Measurements from ENCODE around the gene PMIS2. TPM values are rescaled to one million over a fixed set of nuclear protein-coding genes. Genes with fewer than 3 reads are reported as not detected.
"Not testable (repeated sequence)": the region's sequence is repeated elsewhere in the genome, so short reads cannot be mapped to it uniquely, and the experiment has no call there.

Gene PMIS2
- polyA plus RNA-seq, 4 donors, result not detected

DNA sequence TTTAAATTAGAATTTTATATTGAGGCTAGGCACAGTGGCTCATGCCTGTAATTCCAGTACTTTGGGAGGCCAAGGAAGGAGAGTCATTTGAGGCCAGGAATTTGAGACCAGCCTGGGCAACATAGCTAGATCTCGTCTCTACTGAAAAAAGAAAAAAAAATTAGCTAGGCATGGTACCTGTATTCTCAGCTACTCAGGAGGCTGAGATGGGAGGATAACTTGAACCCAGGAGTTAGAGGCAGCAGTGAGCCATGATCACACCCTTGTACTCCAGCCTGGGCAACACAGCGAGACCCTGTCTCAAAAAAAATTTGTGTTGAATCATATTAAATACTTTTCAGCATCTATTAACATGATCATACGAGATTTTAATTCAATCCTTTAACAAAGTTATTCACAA lies 4.9 kb downstream of the PMIS2 start:
- no peaks in the 10 kb centered on the region for H3K9me3 ChIP-seq (ENCODE audit: control insufficient read depth in 2 of 2, insufficient read depth in 1 of 2, low read depth in 1 of 2, low read length in 1 of 2)
- no peaks in the 10 kb centered on the region for H3K36me3 ChIP-seq (ENCODE audit: control insufficient read depth in 3 of 3, insufficient read depth in 2 of 3, low read depth in 1 of 3, low read length in 3 of 3)
- H3K4me1 ChIP-seq (ENCODE audit: control insufficient read depth in 3 of 3, insufficient read depth in 2 of 3, low read depth in 1 of 3, low read length in 2 of 3), result no peaks in the 10 kb centered on the region
- no peak overlapping the region for H3K4me3 ChIP-seq (ENCODE audit: low read depth in 1 of 3, low read length in 3 of 3)
- FAIRE-seq, result no peak
- no peak overlapping the region for H3K27ac ChIP-seq (ENCODE audit: low read depth in 1 of 3, low read length in 2 of 3)
- H3K27me3 ChIP-seq (ENCODE audit: control insufficient read depth in 3 of 3, insufficient read depth in 3 of 3, low read length in 3 of 3), result peaks cover 0 to 7% (median 0%) of the 10 kb centered on the region in 3 donors
- WGBS, 3 donors, result 66 to 79% (median 75%) methylated on average over 3 of the region's 3 CpGs
- DNase-seq, result no peak

DNA sequence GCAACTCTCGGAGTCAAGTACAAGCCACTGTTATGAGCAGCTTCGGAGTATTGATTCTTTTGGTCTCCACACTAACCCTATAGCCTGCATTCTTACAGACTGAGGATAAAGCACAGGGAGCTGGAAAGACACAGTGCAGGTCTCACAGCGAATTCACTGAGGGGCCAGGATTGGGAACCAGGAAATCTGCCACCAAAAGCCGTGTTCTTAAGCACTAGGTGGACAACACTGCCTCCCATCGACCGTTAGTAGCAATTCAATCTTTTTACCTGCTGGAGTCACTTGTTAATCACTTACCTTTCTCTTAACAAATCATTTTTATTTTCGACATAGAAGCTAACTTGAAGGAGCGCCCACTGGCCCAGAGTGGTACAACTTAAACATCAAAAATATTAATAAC lies 6.3 kb downstream of the PMIS2 start:
- FAIRE-seq, result no peak
- Histone ChIP-seq H3K36me3 (ENCODE audit: control insufficient read depth in 3 of 3, insufficient read depth in 2 of 3, low read depth in 1 of 3, low read length in 3 of 3) (no peaks in the 10 kb centered on the region), H3K27me3 (ENCODE audit: control insufficient read depth in 3 of 3, insufficient read depth in 3 of 3, low read length in 3 of 3) (peaks cover 0 to 4% (median 0%) of the 10 kb centered on the region in 3 donors), H3K27ac (ENCODE audit: low read depth in 1 of 3, low read length in 2 of 3) (no peak overlapping the region), H3K4me3 (ENCODE audit: low read depth in 1 of 3, low read length in 3 of 3) (no peak overlapping the region), H3K4me1 (ENCODE audit: control insufficient read depth in 3 of 3, insufficient read depth in 2 of 3, low read depth in 1 of 3, low read length in 2 of 3) (no peaks in the 10 kb centered on the region), H3K9me3 (ENCODE audit: control insufficient read depth in 2 of 2, insufficient read depth in 1 of 2, low read depth in 1 of 2, low read length in 1 of 2) (no peaks in the 10 kb centered on the region)
- DNase-seq, result peak; percentile 36 to 61
- WGBS, 3 donors, result 21 to 25% (median 25%) methylated on average over 8 of the region's 8 CpGs

DNA sequence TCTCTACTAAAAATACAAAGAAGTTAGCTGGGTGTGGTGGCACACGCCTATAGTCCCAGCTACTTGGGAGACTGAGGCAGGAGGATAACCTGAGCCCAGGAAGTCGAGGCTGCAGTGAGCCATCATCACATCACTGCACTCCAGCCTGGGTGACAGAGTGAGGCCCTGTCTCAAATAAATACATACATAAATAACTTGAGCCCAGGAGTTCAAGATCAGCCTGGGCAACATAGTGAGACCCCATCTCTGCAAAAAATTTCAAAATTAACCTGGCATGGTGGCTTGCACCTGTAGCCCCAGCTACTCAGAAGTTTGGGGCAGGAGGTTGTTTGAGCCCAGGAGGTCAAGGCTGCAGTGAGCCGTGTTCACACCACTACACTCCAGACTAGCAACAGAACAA lies 9.1 kb downstream of the PMIS2 start:
- not testable (repeated sequence) for H3K4me3 ChIP-seq (ENCODE audit: low read depth in 1 of 3, low read length in 3 of 3); FAIRE-seq; H3K4me1 ChIP-seq (ENCODE audit: control insufficient read depth in 3 of 3, insufficient read depth in 2 of 3, low read depth in 1 of 3, low read length in 2 of 3); H3K9me3 ChIP-seq (ENCODE audit: control insufficient read depth in 2 of 2, insufficient read depth in 1 of 2, low read depth in 1 of 2, low read length in 1 of 2); H3K27ac ChIP-seq (ENCODE audit: low read depth in 1 of 3, low read length in 2 of 3); DNase-seq; H3K36me3 ChIP-seq (ENCODE audit: control insufficient read depth in 3 of 3, insufficient read depth in 2 of 3, low read depth in 1 of 3, low read length in 3 of 3); H3K27me3 ChIP-seq (ENCODE audit: control insufficient read depth in 3 of 3, insufficient read depth in 3 of 3, low read length in 3 of 3)
- WGBS, 3 donors, result 65 to 78% (median 77%) methylated on average over 3 of the region's 3 CpGs

DNA sequence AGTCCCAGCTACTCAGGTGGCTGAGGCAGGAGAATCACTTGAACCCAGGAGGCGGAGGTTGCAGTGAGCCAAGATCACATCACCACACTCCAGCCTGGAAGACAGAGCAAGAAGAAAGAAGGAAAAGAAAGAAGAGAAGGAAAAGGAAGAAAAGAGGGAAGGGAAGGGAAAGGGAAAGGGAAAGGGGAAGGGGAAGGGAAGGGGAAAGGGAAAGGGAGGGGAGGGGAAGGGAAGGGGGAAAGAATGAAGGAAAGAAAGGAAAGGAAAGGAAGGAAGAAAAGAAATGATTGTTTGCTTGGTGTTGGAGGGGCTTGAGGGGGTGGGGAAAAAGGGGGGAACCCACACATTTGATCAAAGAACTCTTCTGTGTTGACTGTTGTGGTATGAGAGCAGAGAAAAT lies 10.0 kb downstream of the PMIS2 start:
- WGBS, 3 donors, result 96 to 100% (median 100%) methylated on average over 1 of the region's 1 CpG
- no peak overlapping the region for H3K27ac ChIP-seq (ENCODE audit: low read depth in 1 of 3, low read length in 2 of 3)
- no peaks in the 10 kb centered on the region for H3K9me3 ChIP-seq (ENCODE audit: control insufficient read depth in 2 of 2, insufficient read depth in 1 of 2, low read depth in 1 of 2, low read length in 1 of 2)
- no peak for FAIRE-seq
- no peak overlapping the region for H3K4me3 ChIP-seq (ENCODE audit: low read depth in 1 of 3, low read length in 3 of 3)
- DNase-seq, result no peak
- H3K27me3 ChIP-seq (ENCODE audit: control insufficient read depth in 3 of 3, insufficient read depth in 3 of 3, low read length in 3 of 3), result peaks cover 0 to 2% (median 0%) of the 10 kb centered on the region in 3 donors
- no peaks in the 10 kb centered on the region for H3K36me3 ChIP-seq (ENCODE audit: control insufficient read depth in 3 of 3, insufficient read depth in 2 of 3, low read depth in 1 of 3, low read length in 3 of 3)
- H3K4me1 ChIP-seq (ENCODE audit: control insufficient read depth in 3 of 3, insufficient read depth in 2 of 3, low read depth in 1 of 3, low read length in 2 of 3), result no peaks in the 10 kb centered on the region

DNA sequence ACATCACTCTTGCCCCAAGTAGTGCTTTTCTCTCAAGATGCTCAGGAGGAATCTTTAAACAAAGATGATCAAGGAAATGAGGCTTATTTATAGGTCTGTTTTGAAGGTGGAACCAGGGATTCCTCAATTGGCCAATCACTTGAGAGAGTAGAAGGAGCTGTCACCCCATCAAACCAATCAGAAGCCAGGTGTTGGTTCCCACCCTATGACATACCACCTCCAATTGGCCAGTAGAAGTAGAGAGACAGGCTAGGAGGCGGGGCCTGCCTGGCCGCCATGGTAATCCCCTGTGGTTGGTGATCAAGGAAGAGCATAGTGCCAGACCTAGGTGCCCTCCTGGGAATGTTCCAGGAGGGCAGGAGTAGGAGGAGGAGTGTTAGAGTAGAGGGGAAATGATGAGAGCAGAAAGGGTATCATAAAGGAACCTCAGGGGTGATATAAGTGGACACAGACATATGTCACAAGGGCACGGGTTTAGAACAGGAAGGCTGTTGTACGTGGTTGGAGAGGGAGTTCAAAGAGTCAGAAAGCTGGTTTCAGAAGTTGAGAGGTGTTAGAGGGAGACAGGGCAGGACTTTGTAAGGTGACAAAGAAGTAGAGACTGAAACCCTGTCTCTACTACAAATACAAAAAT lies 10.5 kb downstream of the PMIS2 start:
- FAIRE-seq, result no peak
- Histone ChIP-seq H3K9me3 (ENCODE audit: control insufficient read depth in 2 of 2, insufficient read depth in 1 of 2, low read depth in 1 of 2, low read length in 1 of 2) (no peaks in the 10 kb centered on the region), H3K36me3 (ENCODE audit: control insufficient read depth in 3 of 3, insufficient read depth in 2 of 3, low read depth in 1 of 3, low read length in 3 of 3) (no peaks in the 10 kb centered on the region), H3K27ac (ENCODE audit: low read depth in 1 of 3, low read length in 2 of 3) (no peak overlapping the region), H3K27me3 (ENCODE audit: control insufficient read depth in 3 of 3, insufficient read depth in 3 of 3, low read length in 3 of 3) (peaks cover 0 to 2% (median 0%) of the 10 kb centered on the region in 3 donors), H3K4me3 (ENCODE audit: low read depth in 1 of 3, low read length in 3 of 3) (no peak overlapping the region), H3K4me1 (ENCODE audit: control insufficient read depth in 3 of 3, insufficient read depth in 2 of 3, low read depth in 1 of 3, low read length in 2 of 3) (no peaks in the 10 kb centered on the region)
- no peak for DNase-seq
- 61 to 75% (median 65%) methylated on average over 4 of the region's 4 CpGs for WGBS, 3 donors

DNA sequence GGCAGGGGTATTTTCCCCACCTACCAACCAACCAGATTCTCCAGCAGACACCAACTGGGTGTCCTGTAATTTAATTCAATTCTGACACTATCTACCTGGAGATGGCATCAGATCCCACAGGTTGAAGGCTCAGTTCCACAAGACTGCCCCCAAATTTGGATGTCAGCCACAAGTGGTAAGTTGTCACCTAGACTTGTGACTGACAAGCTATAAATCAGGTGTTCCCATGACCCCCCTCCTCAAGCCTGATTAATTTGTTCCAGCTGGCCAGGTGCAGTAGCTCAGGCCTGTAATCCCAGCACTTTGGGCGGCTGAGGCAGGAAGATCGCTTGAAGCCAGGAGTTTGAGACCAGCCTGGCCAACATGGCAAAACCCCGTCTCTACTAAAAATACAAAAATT lies 16.0 kb downstream of the PMIS2 start:
- FAIRE-seq, result no peak

DNA sequence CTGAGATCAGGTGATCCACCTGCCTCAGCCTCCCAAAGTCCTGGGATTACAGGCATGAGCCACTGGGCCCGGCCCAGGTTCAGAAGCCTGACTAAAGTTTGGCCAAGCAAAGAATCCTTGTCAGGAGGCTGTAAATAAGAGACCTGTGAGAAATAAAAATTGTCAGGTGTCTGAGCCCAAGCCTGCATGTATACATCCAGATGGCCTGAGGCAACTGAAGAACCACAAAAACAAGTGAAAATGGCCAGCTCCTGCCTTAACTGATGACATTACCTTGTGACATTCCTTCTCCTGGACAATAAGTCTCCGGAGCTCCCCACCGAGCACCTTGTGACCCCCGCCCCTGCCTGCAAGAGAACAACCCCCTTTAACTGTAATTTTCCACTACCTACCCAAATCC lies 18.5 kb downstream of the PMIS2 start:
- FAIRE-seq; H3K27ac ChIP-seq (ENCODE audit: low read depth in 1 of 3, low read length in 2 of 3); H3K4me1 ChIP-seq (ENCODE audit: control insufficient read depth in 3 of 3, insufficient read depth in 2 of 3, low read depth in 1 of 3, low read length in 2 of 3); DNase-seq; H3K36me3 ChIP-seq (ENCODE audit: control insufficient read depth in 3 of 3, insufficient read depth in 2 of 3, low read depth in 1 of 3, low read length in 3 of 3); H3K4me3 ChIP-seq (ENCODE audit: low read depth in 1 of 3, low read length in 3 of 3); H3K9me3 ChIP-seq (ENCODE audit: control insufficient read depth in 2 of 2, insufficient read depth in 1 of 2, low read depth in 1 of 2, low read length in 1 of 2); H3K27me3 ChIP-seq (ENCODE audit: control insufficient read depth in 3 of 3, insufficient read depth in 3 of 3, low read length in 3 of 3): not testable (repeated sequence)
- 89 to 91% (median 90%) methylated on average over 4 of the region's 4 CpGs for WGBS, 3 donors

More for the DNA sequence above, 16.0 kb downstream of the PMIS2 start:
- Histone ChIP-seq H3K27me3 (ENCODE audit: control insufficient read depth in 3 of 3, insufficient read depth in 3 of 3, low read length in 3 of 3) (peaks cover 0 to 2% (median 0%) of the 10 kb centered on the region in 3 donors), H3K4me1 (ENCODE audit: control insufficient read depth in 3 of 3, insufficient read depth in 2 of 3, low read depth in 1 of 3, low read length in 2 of 3) (no peaks in the 10 kb centered on the region), H3K27ac (ENCODE audit: low read depth in 1 of 3, low read length in 2 of 3) (no peak overlapping the region), H3K9me3 (ENCODE audit: control insufficient read depth in 2 of 2, insufficient read depth in 1 of 2, low read depth in 1 of 2, low read length in 1 of 2) (no peaks in the 10 kb centered on the region), H3K4me3 (ENCODE audit: low read depth in 1 of 3, low read length in 3 of 3) (no peak overlapping the region), H3K36me3 (ENCODE audit: control insufficient read depth in 3 of 3, insufficient read depth in 2 of 3, low read depth in 1 of 3, low read length in 3 of 3) (no peaks in the 10 kb centered on the region)
- WGBS, 3 donors, result 79 to 86% (median 86%) methylated on average over 3 of the region's 3 CpGs
- DNase-seq, result no peak

DNA sequence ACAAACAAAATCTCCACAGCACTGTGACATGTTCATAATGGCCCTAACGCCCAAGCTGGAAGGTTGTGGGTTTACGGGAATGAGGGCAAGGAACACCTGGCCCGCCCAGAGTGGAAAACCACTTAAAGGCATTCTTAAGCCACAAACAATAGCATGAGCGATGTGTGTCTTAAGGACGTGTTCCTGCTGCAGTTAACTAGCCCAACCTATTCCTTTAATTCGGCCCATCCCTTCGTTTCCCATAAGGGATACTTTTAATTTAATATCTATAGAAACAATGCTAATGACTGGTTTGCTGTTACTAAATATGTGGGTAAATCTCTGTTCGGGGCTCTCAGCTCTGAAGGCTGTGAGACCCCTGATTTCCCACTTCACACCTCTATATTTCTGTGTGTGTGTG lies 21.2 kb downstream of the PMIS2 start:
- 84 to 88% (median 86%) methylated on average over 8 of the region's 8 CpGs for WGBS, 3 donors
- FAIRE-seq, result not testable (repeated sequence)

DNA sequence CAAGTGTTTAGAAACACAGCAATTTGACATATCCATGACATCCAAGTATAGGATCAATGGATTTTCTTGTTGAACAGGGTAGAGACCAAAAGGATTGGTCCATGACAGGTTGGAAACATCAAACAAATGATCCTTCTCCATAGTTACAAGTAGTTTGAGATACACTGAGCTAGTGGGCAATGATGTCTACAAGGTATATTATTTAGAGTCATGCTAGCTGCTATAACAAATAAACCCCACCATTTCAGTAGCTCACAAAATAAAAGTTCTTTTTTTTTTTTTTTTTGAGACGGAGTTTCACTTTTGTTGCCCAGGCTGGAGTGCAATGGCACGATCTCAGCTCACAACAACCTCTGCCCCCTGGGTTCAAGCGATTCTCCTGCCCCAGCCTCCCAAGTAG lies 21.7 kb downstream of the PMIS2 start:
- DNase-seq, result no peak
- H3K36me3 ChIP-seq (ENCODE audit: control insufficient read depth in 3 of 3, insufficient read depth in 2 of 3, low read depth in 1 of 3, low read length in 3 of 3), result no peaks in the 10 kb centered on the region
- H3K4me3 ChIP-seq (ENCODE audit: low read depth in 1 of 3, low read length in 3 of 3), result no peak overlapping the region
- H3K4me1 ChIP-seq (ENCODE audit: control insufficient read depth in 3 of 3, insufficient read depth in 2 of 3, low read depth in 1 of 3, low read length in 2 of 3), result peaks cover 0 to 4% (median 0%) of the 10 kb centered on the region in 3 donors
- H3K27ac ChIP-seq (ENCODE audit: low read depth in 1 of 3, low read length in 2 of 3), result no peak overlapping the region
- 74 to 85% (median 83%) methylated on average over 3 of the region's 3 CpGs for WGBS, 3 donors
- peaks cover 0 to 9% of the 10 kb centered on the region in 2 donors for H3K9me3 ChIP-seq (ENCODE audit: control insufficient read depth in 2 of 2, insufficient read depth in 1 of 2, low read depth in 1 of 2, low read length in 1 of 2)
- H3K27me3 ChIP-seq (ENCODE audit: control insufficient read depth in 3 of 3, insufficient read depth in 3 of 3, low read length in 3 of 3), result peaks cover 0 to 4% (median 0%) of the 10 kb centered on the region in 3 donors
- FAIRE-seq, result no peak

More for the DNA sequence above, 21.2 kb downstream of the PMIS2 start:
- not testable (repeated sequence) for H3K9me3 ChIP-seq (ENCODE audit: control insufficient read depth in 2 of 2, insufficient read depth in 1 of 2, low read depth in 1 of 2, low read length in 1 of 2); H3K27me3 ChIP-seq (ENCODE audit: control insufficient read depth in 3 of 3, insufficient read depth in 3 of 3, low read length in 3 of 3); H3K4me1 ChIP-seq (ENCODE audit: control insufficient read depth in 3 of 3, insufficient read depth in 2 of 3, low read depth in 1 of 3, low read length in 2 of 3); H3K4me3 ChIP-seq (ENCODE audit: low read depth in 1 of 3, low read length in 3 of 3); H3K27ac ChIP-seq (ENCODE audit: low read depth in 1 of 3, low read length in 2 of 3); H3K36me3 ChIP-seq (ENCODE audit: control insufficient read depth in 3 of 3, insufficient read depth in 2 of 3, low read depth in 1 of 3, low read length in 3 of 3); DNase-seq

Measured in small intestine (tissue), 7 donors.